SHP77 (cell line): ENCODE measurements around the gene MDC1.

Source experiments
- DNase-seq, 2 experiments: peaks; one replicate each; lab custom pipeline; 2025; lab: John Stamatoyannopoulos, UW

Gene MDC1

DNA sequence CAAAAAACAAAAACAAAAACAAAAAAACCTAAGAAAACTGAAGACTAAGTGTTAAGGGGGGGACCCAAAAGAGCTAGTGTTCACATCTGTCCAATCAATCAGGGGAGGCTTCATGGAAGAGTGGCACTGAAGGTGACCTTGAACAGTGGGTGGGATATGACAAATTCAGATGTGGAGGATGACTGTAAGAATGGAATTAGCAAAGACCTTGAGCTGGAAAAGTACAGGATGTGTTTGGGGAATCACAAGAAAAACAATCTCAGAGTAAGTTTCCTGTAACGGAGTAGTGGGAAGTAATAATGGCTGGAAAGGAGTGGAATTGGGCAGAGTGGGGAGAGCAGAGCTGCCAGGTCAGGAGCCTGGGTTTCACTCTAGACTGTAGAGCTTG is 30.2 kb upstream of the MDC1 start:
- DNase-seq, result no peak

- DNase-seq, result peak; percentile 66 to 83
Measured at GRCh38 chr6:30744054-30744805, 27.1 kb upstream of the MDC1 start, which contains the start of gene IER3. TSS of gene IER3 (minus strand) at chr6:30744547. CDS start at chr6:30744518, 29 bp downstream.

GRCh38 chr6:30743099-30744053 is 26.3 kb upstream of the MDC1 start:
- DNase-seq, result no peak

DNA sequence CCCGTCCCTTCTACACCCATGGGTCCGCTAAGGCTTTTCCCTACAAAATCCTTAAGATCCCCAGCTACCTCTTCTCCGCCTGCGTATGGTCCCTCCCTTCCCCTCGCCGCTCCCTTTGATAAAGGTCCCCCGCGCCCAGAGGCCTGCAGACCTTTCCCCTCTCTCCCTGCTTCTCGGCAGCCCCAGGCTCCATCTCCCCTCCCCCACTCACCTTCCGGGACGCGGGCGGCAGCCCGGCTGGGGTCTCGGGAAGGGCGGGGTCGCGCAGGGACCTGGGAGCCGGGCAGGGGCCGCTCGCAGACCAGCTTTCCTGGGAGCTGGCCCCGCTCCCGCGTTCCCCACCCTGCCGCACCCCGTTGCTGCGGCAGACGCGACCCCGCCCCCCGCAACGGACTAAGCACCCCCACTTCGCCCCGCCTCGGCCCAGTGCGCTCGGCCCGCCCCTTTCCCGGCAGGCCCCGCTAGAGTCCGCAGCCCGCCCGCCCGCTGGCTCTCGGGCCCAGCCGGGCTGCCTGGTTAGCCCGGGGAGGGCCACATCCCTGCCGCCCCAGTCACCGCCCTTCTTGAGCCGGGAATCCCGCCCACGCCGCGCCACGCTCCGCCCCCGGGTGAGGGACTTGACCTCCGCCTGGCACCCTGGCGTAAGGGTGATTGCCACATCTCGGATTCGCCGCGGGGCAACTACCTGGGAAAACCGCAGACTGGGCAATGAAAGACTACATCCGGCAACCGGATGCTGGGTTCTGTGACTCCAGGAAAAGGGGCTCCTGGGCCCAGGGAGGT is 25.4 kb upstream of the MDC1 start, which contains the start of gene FLOT1:
Gene FLOT1, minus strand, starts transcription at position 372 of the 783 bp plus-strand sequence. CDS start 498 bp downstream, outside the sequence.
- DNase-seq, result peak; percentile 87 to 91

DNA sequence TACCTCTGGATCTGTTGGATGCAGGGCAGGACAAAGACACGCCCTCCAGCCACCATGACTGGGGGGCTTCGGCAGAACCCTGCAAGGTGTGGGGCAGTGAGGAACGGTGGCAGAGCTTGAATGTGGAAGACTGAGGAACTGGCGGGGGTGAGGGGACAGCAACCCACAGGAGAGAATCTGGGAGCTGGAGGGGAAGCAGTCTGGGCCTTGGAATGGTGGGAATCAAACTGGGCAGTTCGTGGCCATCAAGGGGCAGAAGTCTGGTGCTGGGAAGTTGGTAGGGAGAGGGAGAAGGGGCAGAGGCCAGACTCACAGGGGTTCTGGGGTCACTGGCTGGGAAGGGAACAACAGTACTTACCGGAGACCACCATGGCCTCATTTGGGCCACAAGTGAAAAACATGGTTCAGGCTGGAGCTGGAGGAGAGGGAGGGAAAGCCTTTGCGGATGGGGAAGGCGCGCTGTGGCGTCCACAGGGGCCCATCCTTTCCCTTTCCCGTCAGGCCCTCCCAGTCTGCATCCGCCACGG is 24.8 kb upstream of the MDC1 start:
- DNase-seq, result no peak

- no peak for DNase-seq
Measured at GRCh38 chr6:30741063-30741779, 24.1 kb upstream of the MDC1 start.

GRCh38 chr6:30740540-30740870 is 23.4 kb upstream of the MDC1 start:
- no peak for DNase-seq

DNA sequence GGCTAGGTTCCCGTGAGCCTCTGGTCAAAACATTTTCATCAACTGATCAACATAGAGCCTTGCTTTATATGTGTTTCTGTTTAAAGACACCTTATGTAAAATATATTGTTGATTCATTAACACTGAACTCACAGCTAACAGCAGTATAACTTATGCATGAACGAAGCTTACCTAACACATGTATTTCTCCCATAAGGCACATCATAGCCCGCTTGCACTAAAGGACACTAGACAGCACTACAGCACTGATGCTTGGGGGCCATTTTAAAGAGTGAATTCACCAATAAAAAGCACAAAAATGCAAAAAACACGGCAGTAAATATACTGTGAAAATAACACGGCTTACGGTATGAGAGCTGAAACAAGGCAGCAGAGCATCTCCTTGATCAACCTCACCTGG is 21.5 kb upstream of the MDC1 start:
- DNase-seq, result no peak

DNA sequence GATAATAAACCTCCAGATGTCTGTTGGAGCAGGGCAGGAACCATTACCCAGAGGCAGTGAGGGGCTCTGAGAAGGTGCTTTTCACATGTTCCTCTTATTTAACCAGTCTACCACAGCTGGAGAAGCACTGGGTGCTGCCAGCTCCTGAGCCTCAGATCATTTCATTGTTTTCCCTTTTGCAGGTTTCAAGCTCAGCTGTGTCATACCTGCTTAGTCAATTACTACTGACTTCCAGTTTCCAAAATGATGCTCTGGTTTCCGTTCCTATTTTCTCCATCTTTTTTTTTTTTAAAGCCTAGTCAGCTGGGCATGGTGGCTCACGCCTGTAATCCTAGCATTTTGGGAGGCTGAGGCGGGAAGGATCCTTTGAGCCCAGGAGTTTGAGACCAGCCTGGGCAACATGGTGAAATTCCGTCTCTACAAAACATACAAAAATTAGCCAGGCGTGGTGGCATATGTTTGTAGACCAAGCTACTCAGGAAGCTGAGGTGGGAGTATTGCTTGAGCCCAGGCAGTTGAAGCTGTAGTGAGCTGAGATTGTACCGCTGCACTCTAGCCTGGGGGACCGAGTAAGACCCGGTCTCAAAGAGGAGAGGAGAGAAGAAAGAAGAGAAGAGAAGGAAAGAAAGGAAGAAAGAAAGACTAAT is 18.7 kb upstream of the MDC1 start:
- no peak for DNase-seq

- DNase-seq, result no peak
Measured at GRCh38 chr6:30732237-30732943, 15.3 kb upstream of the MDC1 start.

GRCh38 chr6:30730601-30731435 is 13.7 kb upstream of the MDC1 start:
- DNase-seq, result peak; percentile 59 to 78

GRCh38 chr6:30727920-30728553 is 11.0 kb upstream of the MDC1 start:
- no peak for DNase-seq

DNA sequence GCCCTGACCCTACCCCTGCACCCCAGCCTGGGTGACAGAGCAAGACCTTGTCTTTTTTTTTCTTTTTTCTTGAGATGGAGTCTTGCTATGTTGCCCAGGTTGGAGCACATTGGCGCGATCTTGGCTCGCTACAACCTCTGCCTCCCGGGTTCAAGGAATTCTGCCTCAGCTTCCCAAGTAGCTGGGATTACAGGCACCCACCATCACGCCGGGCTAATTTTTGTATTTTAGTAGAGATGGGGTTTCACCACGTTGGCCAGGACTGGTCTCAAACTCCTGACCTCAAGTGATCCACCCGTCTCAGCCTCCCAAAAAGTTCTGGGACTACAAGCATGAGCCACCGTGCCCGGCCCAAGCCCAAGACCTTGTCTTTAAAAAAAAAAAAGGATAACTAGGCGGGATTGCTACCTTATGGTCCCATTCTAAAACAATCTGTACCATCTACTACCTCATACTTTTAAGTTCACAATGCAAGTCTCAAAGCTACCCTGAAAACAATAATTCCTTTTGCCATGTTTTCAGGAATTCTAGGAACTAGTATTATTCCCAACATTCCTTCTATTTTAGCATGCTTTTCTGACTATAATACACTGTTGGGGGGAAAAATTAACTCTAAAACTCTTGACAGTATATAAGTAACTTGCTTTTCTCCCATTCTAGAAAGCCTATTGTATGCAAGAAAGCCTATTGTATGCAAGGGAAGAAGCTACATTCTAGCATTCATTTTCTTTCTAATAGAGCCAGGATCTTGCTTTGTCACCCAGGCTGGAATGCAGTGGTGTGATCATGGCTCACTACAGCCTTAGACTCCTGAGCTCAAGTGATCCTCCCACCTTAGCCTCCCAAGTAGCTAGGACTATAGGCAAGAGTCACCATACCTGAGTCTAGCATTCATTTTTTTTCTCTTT is 9.7 kb upstream of the MDC1 start:
- no peak for DNase-seq

DNA sequence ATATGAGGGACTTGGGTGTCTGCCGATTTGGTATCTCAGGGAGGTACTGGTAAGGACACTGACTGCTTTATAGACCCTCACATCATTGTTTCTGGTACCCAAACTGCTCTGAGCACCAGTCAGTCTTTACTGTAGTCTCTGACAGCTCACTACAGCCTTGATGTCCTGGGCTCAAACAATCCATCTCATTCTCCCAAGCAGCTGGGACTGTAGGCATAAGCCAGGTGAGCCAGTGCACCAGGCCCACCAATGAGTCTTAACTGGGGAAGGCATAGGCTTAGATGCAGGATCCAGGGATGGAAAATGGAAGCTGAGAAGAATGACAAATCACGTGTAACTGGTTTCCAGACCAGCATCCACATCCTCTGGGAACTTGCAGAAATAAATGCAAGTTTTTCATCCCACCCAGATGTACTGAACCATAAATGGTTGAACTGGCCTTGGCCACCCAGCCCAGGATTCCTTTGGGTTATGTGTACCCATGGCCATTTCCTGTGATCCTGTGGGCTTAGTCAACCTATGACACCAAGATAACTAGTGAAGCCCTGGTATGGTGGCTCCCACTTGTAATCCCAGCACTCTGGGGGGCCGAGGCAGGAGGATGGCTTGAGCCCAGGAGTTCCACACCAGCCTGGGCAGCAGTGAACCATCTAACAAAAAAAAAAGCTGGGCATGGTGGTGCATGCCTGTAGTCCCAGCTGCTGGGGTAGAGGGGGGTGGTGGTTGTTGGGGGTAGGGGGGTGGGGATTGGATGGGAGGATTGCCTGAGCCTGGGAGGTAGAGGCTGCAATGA is 8.8 kb upstream of the MDC1 start:
- no peak for DNase-seq

GRCh38 chr6:30724906-30725667 is 8.0 kb upstream of the MDC1 start:
- no peak for DNase-seq
